DMS 273 treated with DMSO at 0.1 percent for 48 hours (cell line): Measurements from ENCODE around the gene UPF2.
"Not testable (repeated sequence)": the region's sequence is repeated elsewhere in the genome, so short reads cannot be mapped to it uniquely, and the experiment has no call there.

Experiments used
- DNase-seq: peaks from one replicate; lab custom pipeline; 2025; lab: John Stamatoyannopoulos, UW

UPF2 gene

GRCh38 chr10:11902646-11903045 is 140.0 kb downstream of the UPF2 start:
- DNase-seq = no peak

DNA sequence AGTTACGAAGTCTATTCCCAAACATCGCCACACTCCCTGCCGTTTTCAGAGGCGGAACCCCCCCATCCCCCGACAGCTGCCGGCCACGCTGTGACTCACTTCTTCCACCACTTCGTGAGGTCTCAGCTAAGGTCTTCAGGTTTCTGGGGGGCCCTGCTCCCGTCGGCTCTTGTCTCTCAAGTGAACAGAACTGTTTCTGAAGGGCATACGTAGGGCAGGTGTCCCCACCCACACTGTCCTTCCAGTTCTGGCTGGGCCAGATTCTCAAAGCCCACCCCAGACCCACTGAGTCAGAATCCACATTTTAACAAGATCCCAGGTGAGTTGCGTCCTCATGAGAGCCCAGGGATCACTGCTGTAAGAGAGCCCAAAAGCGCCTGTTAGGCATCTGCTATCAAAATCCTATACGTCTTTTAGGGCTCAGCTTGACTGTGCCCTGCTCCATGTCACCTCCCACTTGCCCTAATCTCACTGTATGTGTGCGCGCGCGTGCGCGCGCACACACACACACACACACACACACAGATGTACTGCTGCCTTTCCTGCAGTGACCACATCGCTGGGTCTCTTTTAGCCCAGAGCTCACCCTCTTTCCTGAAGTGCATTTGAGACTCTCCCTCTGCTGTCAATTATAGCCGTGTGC is 140.7 kb downstream of the UPF2 start:
- DNase-seq = no peak

GRCh38 chr10:11901454-11901832 is 141.2 kb downstream of the UPF2 start:
- DNase-seq = no peak

DNA sequence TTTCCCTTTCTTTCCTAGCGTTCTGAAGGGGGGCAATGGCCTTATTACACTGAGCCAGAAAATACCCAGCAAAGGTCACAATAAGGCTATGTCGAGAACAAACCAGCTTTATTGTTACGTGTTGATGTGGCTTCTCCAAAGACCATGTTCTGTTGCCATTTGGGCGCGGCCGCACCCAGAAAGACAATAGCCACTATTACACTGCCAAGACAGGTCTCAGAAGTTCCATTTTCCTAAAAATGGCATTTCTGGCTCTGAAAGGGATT is 141.6 kb downstream of the UPF2 start:
- no peak for DNase-seq

DNA sequence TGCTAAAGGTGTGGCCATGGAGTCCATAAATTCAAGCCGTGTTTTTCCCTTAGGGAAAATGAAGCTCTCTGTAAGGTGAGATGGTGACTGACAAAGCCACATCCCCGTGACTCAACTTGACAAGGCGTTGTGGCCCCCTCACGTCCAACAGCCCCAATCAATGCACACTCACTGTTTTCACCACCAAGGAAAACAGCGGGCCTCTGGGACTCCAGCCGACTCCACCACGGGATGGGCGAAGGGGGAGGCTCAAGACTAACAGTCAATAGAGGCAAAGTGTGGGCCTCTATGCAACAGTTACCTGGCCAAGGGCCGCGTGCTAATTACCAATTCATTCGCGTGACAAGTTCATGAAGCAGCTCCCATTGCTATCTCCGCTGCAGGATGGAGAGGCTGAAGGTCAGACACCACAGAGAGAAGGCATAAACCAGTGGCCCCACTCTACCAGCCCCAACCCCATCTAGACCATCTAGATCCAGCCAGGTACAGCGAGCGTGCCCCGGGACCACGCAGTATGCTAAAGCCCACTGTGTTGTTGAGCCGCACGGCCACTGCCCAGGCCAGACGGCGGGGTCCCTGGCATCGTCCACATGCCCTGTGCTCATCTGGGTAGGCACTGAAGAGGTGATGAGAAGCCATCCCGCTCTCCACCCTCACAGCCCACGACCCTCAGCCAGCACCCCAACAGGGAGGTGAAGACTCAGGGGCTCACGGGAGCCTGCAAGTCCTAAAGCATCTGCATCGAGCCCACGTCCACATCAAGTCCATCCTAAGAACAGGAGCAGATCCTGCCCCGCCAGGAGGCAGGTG is 143.3 kb downstream of the UPF2 start:
- DNase-seq = no peak

DNA sequence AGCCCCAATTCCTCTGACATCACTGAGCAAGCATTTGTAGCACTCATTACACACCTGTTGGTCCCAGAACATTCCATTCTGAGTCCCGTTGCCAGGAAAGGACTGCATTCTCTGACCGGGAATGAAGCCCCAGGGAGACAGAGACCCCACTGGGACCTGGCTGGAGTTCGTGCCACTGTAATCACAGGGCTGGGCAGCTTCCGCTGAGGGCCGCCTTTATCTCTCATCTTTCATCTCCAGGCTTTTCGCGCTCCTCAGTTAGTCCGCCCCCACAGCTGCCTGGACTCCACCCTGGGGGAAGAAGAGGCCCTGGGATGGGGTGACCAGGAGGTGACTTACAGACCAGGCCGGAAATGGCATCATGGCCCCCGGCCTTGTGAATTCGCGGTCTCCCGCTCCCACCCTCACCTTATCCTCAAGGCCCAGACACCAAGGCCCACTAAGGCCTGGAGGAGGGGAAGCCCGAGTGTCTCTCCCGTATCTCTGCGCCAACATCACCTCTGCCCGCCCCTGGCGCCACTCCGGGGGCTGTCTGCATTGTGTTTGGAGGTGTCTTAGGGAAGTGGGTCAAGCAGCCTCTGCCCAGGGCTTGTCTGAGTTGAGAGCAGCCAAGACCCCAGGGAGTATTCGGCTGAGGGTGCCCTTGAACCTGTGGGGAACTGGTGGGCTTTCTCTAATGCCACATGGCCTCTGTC is 144.1 kb downstream of the UPF2 start:
- no peak for DNase-seq

DNA sequence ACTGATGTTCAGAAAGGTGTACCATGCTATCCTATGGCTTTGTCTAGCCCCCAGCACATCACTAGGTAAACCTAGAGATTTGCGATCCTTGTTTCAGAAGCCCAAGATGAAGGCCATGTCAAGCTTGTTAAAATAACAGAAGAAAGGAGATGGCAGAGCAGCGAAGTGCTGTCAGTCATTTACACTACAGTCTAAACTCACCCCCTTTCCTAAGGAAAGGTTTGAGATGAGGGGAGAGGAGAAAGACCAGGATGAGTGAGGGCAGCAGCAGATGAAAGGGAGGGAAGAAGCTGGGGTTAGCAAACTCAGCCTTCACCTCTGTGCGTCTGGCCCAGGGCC is 144.6 kb downstream of the UPF2 start:
- no peak for DNase-seq

DNA sequence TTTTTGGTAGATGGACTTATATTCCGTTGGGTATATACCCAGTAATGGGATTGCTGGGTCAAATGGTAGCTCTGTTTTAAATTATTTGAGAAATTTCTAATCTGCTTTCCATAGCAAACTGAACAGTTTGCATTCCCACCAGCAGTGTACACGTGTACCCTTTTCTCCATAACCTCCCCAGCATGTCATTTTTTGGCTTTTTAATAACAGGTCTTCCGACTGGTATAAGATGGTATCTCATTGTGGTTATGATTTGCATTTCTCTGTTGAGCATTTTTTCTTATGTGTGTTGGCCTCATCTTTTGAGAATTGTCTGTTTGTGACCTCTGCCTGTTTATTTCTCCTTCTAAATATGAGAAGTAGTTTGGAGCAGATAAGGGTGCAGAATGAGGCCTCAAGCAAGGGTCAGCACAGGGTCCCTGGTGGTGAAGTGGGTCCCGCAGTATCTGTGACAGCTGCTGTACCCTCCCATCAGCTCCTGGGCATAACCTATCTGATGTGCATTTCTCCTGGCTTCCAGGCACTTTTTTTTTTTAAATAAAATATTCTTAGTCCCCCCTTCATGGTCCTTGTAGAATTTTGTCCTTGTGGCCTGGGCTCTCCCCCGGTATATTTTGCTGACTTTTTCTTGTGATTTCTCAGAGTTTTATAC is 145.9 kb downstream of the UPF2 start:
- DNase-seq = no peak

GRCh38 chr10:11895598-11895997 is 147.0 kb downstream of the UPF2 start:
- DNase-seq = no peak

DNA sequence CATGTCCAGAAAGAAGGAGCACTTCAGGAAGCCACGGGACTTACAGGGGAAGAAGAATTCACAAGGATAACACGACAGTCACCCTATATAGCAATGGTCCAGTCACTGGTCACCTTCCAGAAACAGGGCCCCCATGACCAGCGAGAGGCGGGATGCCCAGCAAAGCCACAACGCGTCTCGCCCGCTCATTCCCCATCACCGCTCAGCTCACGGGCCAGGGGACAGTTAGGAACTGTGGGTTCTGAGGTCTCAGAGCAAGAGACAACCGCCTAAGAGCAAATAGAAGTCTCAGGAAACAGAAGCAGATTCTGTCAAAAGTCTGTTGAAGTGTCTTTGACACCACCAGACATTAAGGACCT is 147.5 kb downstream of the UPF2 start:
- no peak for DNase-seq

GRCh38 chr10:11894381-11895107 is 148.1 kb downstream of the UPF2 start:
- no peak for DNase-seq

- DNase-seq = no peak
Observed at GRCh38 chr10:11893749-11894278, 148.8 kb downstream of the UPF2 start.

DNA sequence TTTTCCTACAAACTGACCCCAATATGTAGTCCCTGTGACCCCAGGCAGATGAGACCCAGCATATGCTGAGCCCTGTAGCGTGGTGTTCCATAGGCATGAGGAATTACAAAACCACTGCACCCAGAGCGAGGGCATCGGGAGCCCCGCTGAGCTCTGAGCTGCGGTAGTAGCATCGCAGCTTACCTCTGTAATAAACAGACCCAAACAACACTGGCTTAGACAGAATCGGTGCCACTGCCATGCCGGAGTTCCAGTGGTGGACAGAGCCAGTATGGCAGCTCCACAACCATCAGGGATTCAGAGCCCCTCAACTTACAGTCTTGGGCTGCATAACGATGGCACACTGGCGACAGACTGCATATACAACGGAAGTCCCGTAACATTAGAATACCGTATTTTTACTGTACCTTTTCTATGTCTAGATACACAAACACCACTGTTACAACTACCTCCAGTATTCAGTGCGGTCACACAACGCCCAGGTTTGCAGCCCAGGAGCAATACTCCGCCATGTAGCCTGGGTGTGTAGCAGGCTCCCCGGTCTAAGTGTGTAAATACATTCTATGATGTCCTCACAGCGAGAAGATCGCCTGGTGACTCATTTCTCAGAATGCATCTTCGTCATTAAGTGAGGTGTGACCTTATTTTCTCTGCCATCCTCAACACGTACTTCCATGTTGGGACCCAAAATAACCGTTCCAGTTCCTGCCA is 150.7 kb downstream of the UPF2 start:
- no peak for DNase-seq

DNA sequence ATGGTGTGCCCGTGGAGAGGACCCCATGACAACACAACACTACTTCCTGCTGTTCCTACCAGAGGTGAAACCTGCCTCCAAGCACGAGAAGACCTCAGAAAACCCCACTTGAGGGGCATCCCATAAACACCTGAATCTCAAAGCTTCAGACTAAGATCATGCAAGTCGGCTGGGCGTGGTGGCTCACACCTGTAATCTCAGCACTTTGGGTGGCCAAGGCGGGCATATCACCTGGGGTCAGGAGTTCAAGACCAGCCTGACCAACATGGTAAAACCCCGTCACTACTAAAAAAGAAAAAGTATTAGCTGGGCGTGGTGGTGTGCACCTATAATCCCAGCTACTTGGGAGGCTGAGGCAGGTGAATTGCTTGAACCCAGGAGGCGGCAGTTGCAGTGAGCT is 153.3 kb downstream of the UPF2 start:
- DNase-seq = not testable (repeated sequence)

- DNase-seq = no peak
Observed at GRCh38 chr10:11887381-11888227, 155.0 kb downstream of the UPF2 start.

DNA sequence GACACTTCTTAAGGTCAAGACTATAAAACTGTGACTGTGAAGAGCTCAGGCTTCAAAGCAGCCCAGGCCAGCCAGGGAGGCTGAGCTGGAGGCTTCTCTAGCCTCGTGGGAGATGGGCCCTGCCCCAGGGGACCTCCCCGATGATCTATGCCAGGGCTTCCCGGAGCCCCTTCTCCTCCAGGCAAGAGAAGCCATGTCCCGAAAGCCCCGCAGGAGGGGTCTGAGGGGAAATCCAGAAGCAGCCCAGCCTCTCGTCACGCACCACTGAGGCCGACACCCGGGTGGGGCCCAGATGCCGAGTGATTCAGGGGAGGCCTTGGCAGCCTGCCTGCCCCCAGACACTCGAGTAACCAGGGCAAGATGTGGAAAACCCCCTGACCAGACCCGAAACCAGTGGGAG is 155.8 kb downstream of the UPF2 start:
- DNase-seq = no peak

- DNase-seq = no peak
Observed at GRCh38 chr10:11886138-11886474, 156.5 kb downstream of the UPF2 start.

GRCh38 chr10:11885437-11886137 is 157.0 kb downstream of the UPF2 start:
- DNase-seq = no peak

DNA sequence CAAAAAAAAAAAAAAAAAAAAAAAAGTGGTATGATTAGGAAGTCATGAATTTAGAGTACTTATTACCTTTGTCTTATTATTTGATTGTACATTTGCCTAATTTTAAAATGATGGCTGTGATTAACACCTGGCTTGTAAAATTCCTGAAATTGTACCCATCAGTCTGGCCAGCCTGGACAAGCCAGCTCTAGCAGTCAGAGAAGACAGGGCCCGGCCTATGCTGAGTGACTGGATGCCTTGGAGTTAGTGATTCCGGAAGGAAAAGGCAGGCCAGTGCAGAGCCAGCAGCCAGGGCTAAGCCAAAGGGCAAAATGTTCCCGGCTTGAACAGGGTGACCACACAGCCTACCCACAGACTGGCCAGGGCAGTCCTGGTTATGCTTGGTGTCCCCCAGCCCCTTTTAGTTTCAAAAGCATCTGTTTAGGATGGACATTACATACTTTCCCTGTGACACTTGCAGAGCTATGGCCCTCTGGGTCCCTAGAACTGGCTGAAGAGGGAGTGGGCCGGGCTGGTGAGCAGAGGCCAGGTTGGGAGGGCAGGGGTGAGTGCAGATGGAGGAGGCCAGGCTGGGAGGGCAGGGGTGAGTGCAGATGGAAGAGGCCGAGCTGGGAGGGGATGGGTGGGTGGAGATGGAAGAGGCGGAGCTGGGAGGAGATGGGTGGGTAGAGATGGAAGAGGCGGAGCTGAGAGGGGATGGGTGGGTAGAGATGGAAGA is 157.7 kb downstream of the UPF2 start:
- no peak for DNase-seq
